SK-N-SH (cell line): ENCODE data around the gene TICRR. TPM values are rescaled to one million over a fixed set of nuclear protein-coding genes. Genes with fewer than 3 reads are reported as not detected.

ENCODE experiments used
- CTCF ChIA-PET: fragments of 300-600, 350-600 bp; formaldehyde crosslinking; extraction: SDS; loops from one replicate; lab custom pipeline; 2021; lab: Yijun Ruan, JAX
- POLR2A ChIA-PET: fragments of 350-600 bp; sonication (Branson Sonifier 250); formaldehyde crosslinking; extraction: SDS; loops from one replicate; lab custom pipeline; 2020; ENCODE audit warnings: antibody characterized with exemption, inconsistent platforms; lab: Yijun Ruan, JAX
- DNase-seq: peaks from one replicate; pipeline ENCODE4 v3.0.0; 2012
- H2AFZ ChIP-seq: fragments of 200-600 bp; sonication (generic); 2 replicates; pipeline ENCODE4 v1.8.1; 2016; ENCODE audit warnings: antibody characterized with exemption, mild to moderate bottlenecking, low read depth
- H3F3A ChIP-seq: fragments of 200-600 bp; sonication (generic); replicated peaks from 2 replicates; pipeline ENCODE3; 2016; ENCODE audit warnings: antibody characterized with exemption, mild to moderate bottlenecking; ENCODE audit not compliant: insufficient read depth
- H3K27ac ChIP-seq, 2 experiments: fragments of 200-500 bp in 1 of 2; fragments of 200-600 bp in 1 of 2; sonication (Bioruptor generic) in 1 of 2; sonication (generic), shearing (Covaris generic) in 1 of 2; 2 replicates each; pipeline versions ENCODE4 v1.5.1 to v1.6.1; 2014 to 2016; ENCODE audit warnings: low read depth in 2 of 2, inconsistent platforms in 1 of 2, low read length in 1 of 2, mild to moderate bottlenecking in 1 of 2, mixed read lengths in 1 of 2
- H3K27me3 ChIP-seq: fragments of 200-600 bp; sonication (generic), shearing (Covaris generic); 2 replicates; pipeline ENCODE4 v1.6.1; 2016; ENCODE audit warnings: mixed run types; ENCODE audit not compliant: insufficient read depth
- H3K36me3 ChIP-seq, 2 experiments: fragments of 200-500 bp in 1 of 2; fragments of 200-600 bp in 1 of 2; sonication (Bioruptor generic) in 1 of 2; sonication (generic) in 1 of 2; replicated peaks in 1 of 2; 2 replicates each; pipeline versions ENCODE3 to v1.5.1; 2014 to 2016; ENCODE audit warnings: low read length in 1 of 2, mild to moderate bottlenecking in 1 of 2; ENCODE audit not compliant: insufficient read depth in 2 of 2, control insufficient read depth in 1 of 2
- H3K4me1 ChIP-seq, 2 experiments: fragments of 200-500 bp in 1 of 2; fragments of 200-600 bp in 1 of 2; sonication (Bioruptor generic) in 1 of 2; sonication (generic), shearing (Covaris generic) in 1 of 2; 2 replicates each; pipeline versions ENCODE4 v1.5.1 to v1.6.1; 2014 to 2016; ENCODE audit warnings: low read depth in 1 of 2, low read length in 1 of 2, mixed run types in 1 of 2; ENCODE audit not compliant: insufficient read depth in 2 of 2, control insufficient read depth in 1 of 2
- H3K4me2 ChIP-seq: fragments of 200-600 bp; sonication (generic), shearing (Covaris generic); 2 replicates; pipeline ENCODE4 v1.6.1; 2017; ENCODE audit warnings: mixed run types
- H3K4me3 ChIP-seq, 2 experiments: fragments of 200-500 bp in 1 of 2; fragments of 200-600 bp in 1 of 2; sonication (Bioruptor generic) in 1 of 2; sonication (generic), shearing (Covaris generic) in 1 of 2; 2 replicates each; pipeline versions ENCODE4 v1.5.1 to v1.8.1; 2014 to 2016; ENCODE audit warnings: low read depth in 2 of 2, inconsistent platforms in 1 of 2, low read length in 1 of 2, mild to moderate bottlenecking in 1 of 2, mixed read lengths in 1 of 2, moderate library complexity in 1 of 2
- H3K79me2 ChIP-seq: fragments of 200-600 bp; sonication (generic); 2 replicates; pipeline ENCODE4 v1.8.1; 2017; ENCODE audit warnings: mild to moderate bottlenecking; ENCODE audit not compliant: insufficient read depth
- H3K9ac ChIP-seq: fragments of 200-600 bp; sonication (generic); 2 replicates; pipeline ENCODE4 v1.6.1; 2017; ENCODE audit warnings: mixed run types
- H3K9me2 ChIP-seq: fragments of 200-600 bp; sonication (generic); 2 replicates; pipeline ENCODE4 v1.6.1; 2017; ENCODE audit warnings: mixed run types
- H3K9me3 ChIP-seq: fragments of 200-600 bp; sonication (generic); 2 replicates; pipeline ENCODE4 v1.6.1; 2017; ENCODE audit warnings: mixed run types, mild to moderate bottlenecking, moderate library complexity
- H4K20me1 ChIP-seq: fragments of 200-600 bp; sonication (generic); 2 replicates; pipeline ENCODE4 v1.6.1; 2017; ENCODE audit warnings: mild to moderate bottlenecking, mixed run types; ENCODE audit not compliant: insufficient read depth
- CHD2 ChIP-seq: fragments of 150-350 bp; IDR thresholded peaks from 2 replicates; pipeline ENCODE4 v1.6.1; 2018; ENCODE audit warnings: low read length; ENCODE audit not compliant: partially characterized antibody
- ELF1 ChIP-seq: IDR thresholded peaks from 2 replicates; pipeline ENCODE4 v1.4.0; 2012
- EP300 ChIP-seq, 2 experiments: IDR thresholded peaks; 2 replicates each; pipeline versions ENCODE4 v1.4.0 to v1.6.1; 2012; ENCODE audit warnings: borderline replicate concordance in 1 of 2, low read depth in 1 of 2, low read length in 1 of 2
- FOSL2 ChIP-seq: IDR thresholded peaks from 2 replicates; pipeline ENCODE4 v1.4.0; 2012; ENCODE audit warnings: low read depth, mild to moderate bottlenecking, moderate library complexity, borderline replicate concordance
- FOXM1 ChIP-seq: IDR thresholded peaks from 2 replicates; pipeline ENCODE4 v1.4.0; 2012; ENCODE audit warnings: low read depth, mild to moderate bottlenecking
- GATA2 ChIP-seq: sonication (generic); formaldehyde crosslinking; IDR thresholded peaks from 2 replicates; pipeline ENCODE4 v1.5.0; 2020; ENCODE audit warnings: mild to moderate bottlenecking, missing genetic modification reagents
- IRF3 ChIP-seq: fragments of 150-350 bp; IDR thresholded peaks from 2 replicates; pipeline ENCODE4 v1.6.1; 2016; ENCODE audit warnings: mild to moderate bottlenecking, low read depth, low read length
- MAX ChIP-seq: IDR thresholded peaks from 2 replicates; pipeline ENCODE4 v1.4.0; 2012; ENCODE audit warnings: low read depth
- MEF2A ChIP-seq: IDR thresholded peaks from 2 replicates; pipeline ENCODE4 v1.4.0; 2012; ENCODE audit warnings: low read depth, borderline replicate concordance
- NFIC ChIP-seq: IDR thresholded peaks from 2 replicates; pipeline ENCODE4 v1.4.0; 2012; ENCODE audit warnings: borderline replicate concordance
- NRF1 ChIP-seq: IDR thresholded peaks from 2 replicates; pipeline ENCODE4 v1.6.1; 2012; ENCODE audit warnings: low read depth, mild to moderate bottlenecking, low read length
- RCOR1 ChIP-seq: fragments of 150-350 bp; IDR thresholded peaks from 2 replicates; pipeline ENCODE4 v1.6.1; 2017; ENCODE audit warnings: antibody characterized with exemption, low read length
- REST ChIP-seq: IDR thresholded peaks from 2 replicates; pipeline ENCODE4 v1.6.1; 2012; ENCODE audit warnings: mild to moderate bottlenecking, low read depth, low read length, moderate library complexity
- SIN3A ChIP-seq: IDR thresholded peaks from 2 replicates; pipeline ENCODE4 v1.6.1; 2012; ENCODE audit warnings: low read depth, mild to moderate bottlenecking, low read length, moderate library complexity, borderline replicate concordance
- TAF1 ChIP-seq: IDR thresholded peaks from 2 replicates; pipeline ENCODE4 v1.6.1; 2012; ENCODE audit warnings: low read depth, mild to moderate bottlenecking, low read length, moderate library complexity, borderline replicate concordance
- TEAD4 ChIP-seq: IDR thresholded peaks from 2 replicates; pipeline ENCODE4 v1.4.0; 2012; ENCODE audit warnings: mild to moderate bottlenecking, borderline replicate concordance; ENCODE audit not compliant: insufficient read depth
- USF2 ChIP-seq: fragments of 150-350 bp; IDR thresholded peaks from 2 replicates; pipeline ENCODE4 v1.6.1; 2017; ENCODE audit warnings: antibody characterized with exemption, low read length, low read depth, borderline replicate concordance
- ZBTB33 ChIP-seq: IDR thresholded peaks from 2 replicates; pipeline ENCODE4 v1.4.0; 2012; ENCODE audit warnings: low read depth, borderline replicate concordance
- WGBS: methylation state at CpG from one replicate; pipeline ENCODE4 v1.1.6; 2017; ENCODE audit warnings: low lambda C conversion rate; 5-methylcytosine and 5-hydroxymethylcytosine counted together
- polyA plus RNA-seq, 3 experiments: library from polyadenylated mRNA; depleted of rRNA; stranded (reverse); fragments of >200 nt; gene quantifications; 2 replicates each; pipeline ENCODE4 v1.2.3, GENCODE V29; 2012

Gene TICRR
- polyA plus RNA-seq, 1 of the 3 experiments (the other 2 are of a cell fraction) = 3.2 TPM

- no peak for TF ChIP-seq ELF1
- no peak for TF ChIP-seq TEAD4
- no peak for TF ChIP-seq TAF1
- no peak for TF ChIP-seq FOXM1
- no peak for TF ChIP-seq REST
- TF ChIP-seq CHD2 = no peak
- no peak for TF ChIP-seq EP300 (IDR thresholded peaks at IDR 0.05; ENCODE audit: borderline replicate concordance in 1 of 2, low read depth in 1 of 2, low read length in 1 of 2)
- TF ChIP-seq GATA2 = no peak
- no peak for TF ChIP-seq IRF3
- TF ChIP-seq RCOR1 = no peak
- no peak for TF ChIP-seq NRF1
- TF ChIP-seq MAX = no peak
- no peak for TF ChIP-seq MEF2A
- TF ChIP-seq SIN3A = no peak
- no peak for DNase-seq
- Histone ChIP-seq H3K79me2 (no peaks in the 10 kb centered on the region), H2AFZ (no peak overlapping the region), H3K4me1 (no peaks in the 10 kb centered on the region), H3K27ac (no peak overlapping the region), H3K4me2 (no peak overlapping the region), H3F3A (no peaks in the 10 kb centered on the region), H3K9me2 (no peaks in the 10 kb centered on the region), H3K4me3 (no peak overlapping the region), H3K27me3 (no peaks in the 10 kb centered on the region), H3K36me3 (no peaks in the 10 kb centered on the region), H3K9ac (no peak overlapping the region), H3K9me3 (no peaks in the 10 kb centered on the region), H4K20me1 (no peaks in the 10 kb centered on the region)
- 97% methylated on average over 3 of the region's 3 CpGs for WGBS
- POLR2A ChIA-PET = no interaction called here
- CTCF ChIA-PET = interaction anchor here (0.8 to 3.1 kb wide), 7 partner anchors 28 to 196 kb away, joined by 3 to 19 read pairs (median 4); no protein-coding TSS in a partner anchor
Measured at GRCh38 chr15:89553632-89554031, 21.6 kb upstream of the TICRR start.

- ChIA-PET POLR2A (interaction anchor here (0.8 kb wide), 1 partner anchor 10 kb away, joined by 4 read pairs; no protein-coding TSS in a partner anchor), CTCF (interaction anchor here (0.8 to 3.1 kb wide), 8 partner anchors 29 to 196 kb away, joined by 3 to 19 read pairs (median 4); no protein-coding TSS in a partner anchor)
- Histone ChIP-seq H3K9me3 (no peaks in the 10 kb centered on the region), H3K9ac (no peak overlapping the region), H3K27me3 (no peaks in the 10 kb centered on the region), H3K4me2 (no peak overlapping the region), H3F3A (no peaks in the 10 kb centered on the region), H2AFZ (no peak overlapping the region), H3K4me3 (no peak overlapping the region), H3K36me3 (no peaks in the 10 kb centered on the region), H3K79me2 (no peaks in the 10 kb centered on the region), H3K27ac (no peak overlapping the region), H4K20me1 (no peaks in the 10 kb centered on the region), H3K4me1 (no peaks in the 10 kb centered on the region), H3K9me2 (no peaks in the 10 kb centered on the region)
- DNase-seq = no peak
- WGBS = 49% methylated on average over 2 of the region's 7 CpGs
- TF ChIP-seq ZBTB33 (no peak), NFIC (no peak), USF2 (no peak), MEF2A (no peak), FOSL2 (no peak), MAX (no peak), IRF3 (no peak)
Measured at GRCh38 chr15:89554247-89554646, 21.0 kb upstream of the TICRR start.
